DOHH2 (cell line): Measurements from ENCODE around the gene NMNAT2.

Experiments used
- H3F3A ChIP-seq: fragments of 200-600 bp; sonication (generic), shearing (Covaris generic); 2 replicates; pipeline ENCODE4 v1.6.0; 2016; ENCODE audit warnings: antibody characterized with exemption, mild to moderate bottlenecking; ENCODE audit not compliant: control insufficient read depth, insufficient read depth
- H3K27ac ChIP-seq: fragments of 200-600 bp; sonication (generic); 2 replicates; pipeline ENCODE4 v1.5.1; 2014; ENCODE audit warnings: low read depth, mild to moderate bottlenecking, low read length, moderate library complexity
- H3K27me3 ChIP-seq: fragments of 200-600 bp; sonication (generic); 2 replicates; pipeline ENCODE4 v1.6.1; 2014; ENCODE audit warnings: mild to moderate bottlenecking, low read length, mixed read lengths; ENCODE audit not compliant: control insufficient read depth
- H3K36me3 ChIP-seq: fragments of 200-600 bp; sonication (generic); 2 replicates; pipeline ENCODE4 v1.6.1; 2014; ENCODE audit warnings: mild to moderate bottlenecking, low read length, moderate library complexity, mixed read lengths; ENCODE audit not compliant: control insufficient read depth
- H3K4me1 ChIP-seq: fragments of 200-600 bp; sonication (generic); 2 replicates; pipeline ENCODE4 v1.6.1; 2014; ENCODE audit warnings: mild to moderate bottlenecking, low read length, mixed read lengths; ENCODE audit not compliant: control insufficient read depth
- H3K4me2 ChIP-seq: fragments of 200-600 bp; sonication (generic); 2 replicates; pipeline ENCODE4 v1.6.0; 2014; ENCODE audit warnings: mild to moderate bottlenecking, low read length, moderate library complexity
- H3K4me3 ChIP-seq: fragments of 200-600 bp; sonication (generic); 2 replicates; pipeline ENCODE4 v1.5.1; 2014; ENCODE audit warnings: mild to moderate bottlenecking, low read length, mixed read lengths
- H3K79me2 ChIP-seq: fragments of 200-600 bp; sonication (generic); 2 replicates; pipeline ENCODE4 v1.6.1; 2014; ENCODE audit warnings: mild to moderate bottlenecking, low read length, mixed read lengths; ENCODE audit not compliant: control insufficient read depth
- H3K9me2 ChIP-seq: fragments of 200-600 bp; sonication (generic); replicated peaks from 2 replicates; pipeline ENCODE4 v1.6.1; 2014; ENCODE audit warnings: mild to moderate bottlenecking, low read length, mixed read lengths; ENCODE audit not compliant: control insufficient read depth
- H3K9me3 ChIP-seq: fragments of 200-600 bp; sonication (generic); 2 replicates; pipeline ENCODE4 v1.6.1; 2014; ENCODE audit warnings: antibody characterized with exemption, low read length, mixed read lengths; ENCODE audit not compliant: control insufficient read depth, insufficient read depth
- H4K20me1 ChIP-seq: fragments of 200-600 bp; sonication (generic); 2 replicates; pipeline ENCODE4 v1.6.0; 2014; ENCODE audit warnings: low read depth, mild to moderate bottlenecking, antibody characterized with exemption, low read length, moderate library complexity; ENCODE audit not compliant: control insufficient read depth, insufficient read depth
- CTCF ChIP-seq: fragments of 200-600 bp; sonication (generic); IDR thresholded peaks from one replicate; pipeline ENCODE4 v1.5.1; 2014; ENCODE audit warnings: antibody characterized with exemption, mild to moderate bottlenecking, low read depth, low read length; ENCODE audit not compliant: poor library complexity, severe bottlenecking
- EZH2phosphoT487 ChIP-seq: fragments of 200-600 bp; sonication (generic); IDR thresholded peaks from 2 replicates; pipeline ENCODE4 v1.6.1; 2017; ENCODE audit warnings: borderline replicate concordance, mild to moderate bottlenecking, antibody characterized with exemption, low read length, moderate library complexity, mixed read lengths

The NMNAT2 gene

GRCh38 chr1:183411091-183411490, 7.1 kb downstream of the NMNAT2 start:
- Histone ChIP-seq H3K79me2 (no peaks in the 10 kb centered on the region), H3K4me2 (no peak overlapping the region), H3K4me1 (no peaks in the 10 kb centered on the region), H3K9me3 (no peaks in the 10 kb centered on the region), H3K36me3 (no peaks in the 10 kb centered on the region), H3K9me2 (no peaks in the 10 kb centered on the region), H3K27me3 (0 out of 2 replicates have a peak, but pooled peaks cover 5% of the 10 kb centered on the region), H3K4me3 (no peak overlapping the region), H3K27ac (no peak overlapping the region), H3F3A (no peaks in the 10 kb centered on the region), H4K20me1 (no peaks in the 10 kb centered on the region)
- TF ChIP-seq EZH2phosphoT487 (no peak), CTCF (no peak)

- Histone ChIP-seq H3K4me2 (no peak overlapping the region), H3K9me2 (no peaks in the 10 kb centered on the region), H3K4me1 (no peaks in the 10 kb centered on the region), H3K27ac (no peak overlapping the region), H3F3A (no peaks in the 10 kb centered on the region), H3K79me2 (no peaks in the 10 kb centered on the region), H3K36me3 (no peaks in the 10 kb centered on the region), H4K20me1 (no peaks in the 10 kb centered on the region), H3K27me3 (0 out of 2 replicates have a peak, but pooled peaks cover 4% of the 10 kb centered on the region), H3K4me3 (no peak overlapping the region), H3K9me3 (no peaks in the 10 kb centered on the region)
- no peak for TF ChIP-seq CTCF
- no peak for TF ChIP-seq EZH2phosphoT487
These were observed 10.2 kb downstream of the NMNAT2 start for GRCh38 chr1:183407961-183408360.

GRCh38 chr1:183407474-183407873, 10.7 kb downstream of the NMNAT2 start:
- Histone ChIP-seq H3K36me3 (no peaks in the 10 kb centered on the region), H3K9me3 (no peaks in the 10 kb centered on the region), H3K27me3 (0 out of 2 replicates have a peak, but pooled peaks cover 4% of the 10 kb centered on the region), H4K20me1 (no peaks in the 10 kb centered on the region), H3K4me1 (no peaks in the 10 kb centered on the region), H3F3A (no peaks in the 10 kb centered on the region), H3K9me2 (no peaks in the 10 kb centered on the region), H3K79me2 (no peaks in the 10 kb centered on the region), H3K27ac (no peak overlapping the region), H3K4me2 (no peak overlapping the region), H3K4me3 (no peak overlapping the region)
- no peak for TF ChIP-seq EZH2phosphoT487
- no peak for TF ChIP-seq CTCF

GRCh38 chr1:183404476-183404875, 13.7 kb downstream of the NMNAT2 start:
- Histone ChIP-seq H3K4me3 (no peak overlapping the region), H3K4me2 (no peak overlapping the region), H3K9me2 (no peaks in the 10 kb centered on the region), H3K9me3 (no peaks in the 10 kb centered on the region), H3K27ac (no peak overlapping the region), H3K79me2 (no peaks in the 10 kb centered on the region), H4K20me1 (no peaks in the 10 kb centered on the region), H3K27me3 (0 out of 2 replicates have a peak, but pooled peaks cover 4% of the 10 kb centered on the region), H3K36me3 (no peaks in the 10 kb centered on the region), H3F3A (no peaks in the 10 kb centered on the region), H3K4me1 (no peaks in the 10 kb centered on the region)
- TF ChIP-seq EZH2phosphoT487 (no peak), CTCF (no peak)
